HG03442 (cell line): ENCODE data around the gene TCF4.
A peak's percentile ranks its signal among the peaks of the same experiment; 100 is the strongest.

Source experiments
- ATAC-seq: cut with Tn5 transposase; IDR thresholded peaks from one replicate; pipeline ENCODE4 v1.9.1; 2021; ENCODE audit warnings: mild to moderate bottlenecking, moderate library complexity; ENCODE audit not compliant: unreplicated experiment

Gene TCF4

DNA sequence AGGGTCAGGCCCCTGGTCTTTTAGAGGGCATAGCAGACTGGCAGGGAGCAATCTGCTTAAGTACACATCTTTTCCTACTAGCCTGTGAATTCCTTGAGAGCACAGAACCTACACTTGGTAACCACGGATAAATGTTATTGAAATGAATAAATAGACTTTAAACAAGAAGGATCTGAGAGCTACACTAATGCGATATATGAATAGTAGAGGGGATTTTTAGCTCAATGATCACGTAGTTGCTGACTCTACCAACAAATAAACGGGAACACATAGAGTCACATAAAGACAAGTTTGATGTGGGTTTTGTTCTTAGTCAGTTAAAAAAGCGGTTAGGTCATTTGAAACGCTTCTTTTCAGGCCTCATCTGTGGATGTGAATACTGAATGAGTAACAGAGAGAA, 338.4 kb downstream of the TCF4 start:
- peak; percentile 52 for ATAC-seq

DNA sequence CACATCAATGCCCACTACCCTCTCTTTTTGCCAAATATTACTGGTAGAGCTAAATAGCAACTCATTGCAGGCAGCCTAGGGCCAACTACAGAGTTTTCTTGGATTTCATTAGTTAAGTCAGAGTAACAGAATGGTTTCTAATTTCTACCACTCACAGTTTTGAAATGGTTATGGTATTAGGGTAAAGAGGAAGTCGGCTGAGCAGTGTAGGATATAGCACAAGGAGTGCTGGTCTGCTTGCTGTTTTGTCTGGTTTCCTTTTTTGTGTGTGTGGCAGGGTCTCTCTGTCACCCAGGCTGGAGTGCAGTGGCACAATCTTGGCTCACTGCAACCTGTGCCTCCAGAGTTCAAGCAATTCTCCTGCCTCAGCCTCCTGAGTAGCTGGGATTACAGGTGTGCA, 339.5 kb downstream of the TCF4 start:
- peak; percentile 24 for ATAC-seq

DNA sequence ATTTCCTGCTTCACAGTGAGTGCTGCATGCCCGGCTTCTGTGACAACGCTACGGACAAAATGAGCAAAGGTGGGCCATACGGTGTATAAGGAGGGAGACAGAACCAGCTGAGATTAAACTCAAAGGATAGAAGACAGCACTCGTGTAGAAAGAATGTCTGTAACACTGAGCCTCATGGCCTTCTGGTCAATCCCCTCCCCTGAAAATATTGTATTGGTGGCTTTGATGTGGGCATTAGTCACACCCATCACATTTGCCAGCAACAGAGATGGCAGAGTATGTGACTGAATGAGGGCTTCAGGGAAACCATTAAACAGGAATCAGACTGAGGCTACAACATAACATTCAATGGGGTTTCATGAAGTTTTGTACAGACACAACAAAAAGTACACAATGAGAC, 341.0 kb downstream of the TCF4 start:
- ATAC-seq: no peak

DNA sequence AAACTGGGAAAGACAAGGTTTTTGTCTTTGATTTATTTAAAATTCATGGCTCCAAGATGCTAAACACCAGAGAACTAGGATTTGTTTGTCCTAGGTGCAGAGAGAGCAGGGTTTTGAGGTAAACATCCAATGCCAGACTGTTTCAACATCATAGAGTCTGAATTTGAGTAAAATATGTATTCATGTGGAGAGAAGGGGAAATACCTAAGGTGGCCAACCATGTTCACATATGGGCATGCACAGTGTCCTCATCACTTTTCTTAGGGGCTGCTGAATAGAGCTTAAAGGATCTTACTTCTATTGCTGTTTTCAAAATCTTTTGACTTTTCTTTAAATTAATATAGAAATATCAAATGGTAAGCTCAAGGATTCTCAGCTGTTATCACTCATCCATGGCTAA, 341.7 kb downstream of the TCF4 start:
- ATAC-seq: peak; percentile 30

DNA sequence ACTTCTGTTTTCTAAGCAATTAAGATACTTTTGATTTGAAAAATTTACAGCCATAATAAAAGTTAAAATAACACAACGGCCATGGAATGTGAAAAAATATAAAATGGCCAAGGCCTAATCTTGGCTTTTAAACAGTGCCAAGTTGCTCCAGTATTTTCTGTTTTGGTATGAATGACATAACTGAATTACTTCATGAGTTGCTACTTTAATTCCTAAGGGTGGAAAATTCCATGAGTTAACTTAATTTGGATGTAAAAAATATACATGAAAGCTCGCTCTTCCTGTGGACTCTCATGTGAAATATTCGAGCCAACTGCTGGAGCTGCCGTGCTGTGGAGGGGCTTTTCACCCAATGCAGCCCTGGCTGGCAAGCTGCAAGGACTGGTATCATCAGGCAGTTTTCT, 342.8 kb downstream of the TCF4 start:
- no peak for ATAC-seq

DNA sequence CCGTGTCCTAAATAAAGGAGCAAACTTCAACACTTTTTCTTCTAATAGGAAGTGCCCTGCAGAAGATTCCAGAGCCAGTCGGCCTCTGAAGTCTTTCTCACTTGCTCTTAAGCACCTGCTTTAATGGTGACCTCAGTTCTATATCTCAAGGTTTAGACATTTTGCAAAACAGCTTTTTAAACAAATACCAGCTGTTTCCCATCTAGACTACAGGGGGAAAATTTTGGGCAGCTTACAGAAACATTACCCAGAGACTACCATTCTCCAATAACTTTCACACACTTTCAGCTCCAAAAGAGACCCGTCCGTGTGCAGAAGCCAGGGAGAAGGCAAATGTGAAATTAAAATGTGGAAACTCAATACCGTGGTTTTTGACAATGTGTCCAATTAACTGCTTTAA, 343.4 kb downstream of the TCF4 start:
- ATAC-seq: no peak

DNA sequence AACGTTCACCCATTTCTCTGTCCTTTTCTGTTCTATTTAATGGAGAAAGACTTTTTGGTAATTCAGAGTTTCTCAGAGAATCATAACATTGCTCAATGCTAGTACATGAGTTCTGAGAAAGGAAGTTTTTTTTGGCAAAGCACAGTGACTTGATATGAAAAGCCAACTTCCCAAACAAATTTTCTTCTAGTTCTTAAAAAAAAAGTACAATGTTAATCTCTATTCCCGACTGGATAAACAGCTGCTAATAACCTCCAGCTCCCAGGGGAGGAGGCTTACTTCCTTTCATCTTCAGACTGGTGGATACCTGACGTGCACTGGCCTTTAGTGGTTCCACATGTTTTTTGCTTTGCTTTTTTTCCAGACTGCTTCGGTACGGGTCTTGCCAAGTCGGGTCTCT, 344.1 kb downstream of the TCF4 start:
- ATAC-seq: no peak

DNA sequence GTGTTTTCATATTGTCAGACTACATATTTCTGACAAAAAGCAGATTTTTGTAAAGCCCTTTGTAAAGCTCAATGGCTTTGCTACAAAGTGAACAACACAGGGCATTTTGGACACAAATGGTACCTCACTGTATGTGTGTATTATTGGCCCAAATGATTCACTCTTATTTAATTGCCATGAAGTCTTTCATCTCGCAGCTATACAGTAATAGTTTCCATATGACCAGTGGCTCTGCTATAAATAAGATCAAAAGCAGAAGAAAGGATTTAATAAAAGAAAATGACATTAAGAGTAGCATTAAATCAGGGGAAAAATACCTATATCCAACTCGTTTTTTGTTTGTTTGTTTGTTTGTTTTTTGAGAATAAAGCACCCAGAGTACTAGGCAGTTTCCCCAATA, 344.7 kb downstream of the TCF4 start:
- no peak for ATAC-seq

DNA sequence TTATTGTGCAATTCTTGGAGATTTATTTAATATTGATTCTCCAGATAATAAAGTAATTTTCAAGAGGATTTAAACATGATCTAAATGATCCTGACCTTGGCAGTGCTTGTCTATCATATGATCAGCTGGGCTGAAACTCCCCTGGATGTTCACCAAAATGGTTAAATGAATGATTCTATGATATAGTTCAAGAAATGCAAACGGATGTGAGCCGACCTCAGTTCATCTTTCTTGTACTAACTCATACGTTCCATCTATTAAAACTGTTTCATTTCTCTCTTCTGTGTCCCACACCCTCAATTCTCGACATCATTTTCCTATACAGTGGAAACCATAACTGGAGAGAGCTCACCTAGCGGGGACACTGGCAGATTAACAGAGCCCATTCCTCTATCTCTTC, 347.0 kb downstream of the TCF4 start:
- ATAC-seq: peak; percentile 48

DNA sequence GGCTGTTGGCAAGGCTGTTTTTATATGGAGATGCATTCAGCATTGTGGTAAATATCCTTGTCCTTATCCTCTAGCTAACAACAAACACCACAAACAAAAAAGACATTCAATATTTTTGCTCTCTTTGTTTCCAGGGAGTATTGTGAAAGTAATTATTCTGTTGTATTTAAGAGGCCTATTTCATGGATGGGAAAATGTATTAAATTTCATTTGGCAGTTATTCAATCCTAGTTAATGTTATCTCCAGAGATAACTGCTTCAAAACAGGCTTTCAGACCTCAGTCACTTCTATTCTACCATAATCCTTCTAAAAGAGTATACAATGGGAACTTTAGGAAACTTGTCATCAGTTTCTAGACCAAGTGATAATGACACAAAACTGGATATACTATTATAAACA, 348.3 kb downstream of the TCF4 start:
- no peak for ATAC-seq

DNA sequence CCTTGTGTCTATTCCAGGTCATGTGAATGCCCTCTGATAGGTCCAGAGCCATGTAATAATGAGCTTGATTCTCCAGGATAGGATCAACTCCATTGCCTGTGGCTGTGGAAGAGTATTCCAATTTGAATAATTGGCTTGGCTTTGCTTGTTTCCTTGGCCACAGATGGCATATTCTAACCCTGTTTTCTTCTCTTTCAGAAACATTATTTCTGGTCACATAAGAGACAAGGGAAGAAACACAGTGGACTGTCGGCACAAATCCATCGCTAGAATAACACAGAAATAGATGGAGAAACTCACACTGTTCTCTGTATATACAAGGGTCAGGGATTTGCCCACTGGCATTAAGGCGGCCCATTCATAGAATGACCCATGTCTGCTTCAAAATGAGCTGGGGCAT, 350.3 kb downstream of the TCF4 start:
- ATAC-seq: no peak

DNA sequence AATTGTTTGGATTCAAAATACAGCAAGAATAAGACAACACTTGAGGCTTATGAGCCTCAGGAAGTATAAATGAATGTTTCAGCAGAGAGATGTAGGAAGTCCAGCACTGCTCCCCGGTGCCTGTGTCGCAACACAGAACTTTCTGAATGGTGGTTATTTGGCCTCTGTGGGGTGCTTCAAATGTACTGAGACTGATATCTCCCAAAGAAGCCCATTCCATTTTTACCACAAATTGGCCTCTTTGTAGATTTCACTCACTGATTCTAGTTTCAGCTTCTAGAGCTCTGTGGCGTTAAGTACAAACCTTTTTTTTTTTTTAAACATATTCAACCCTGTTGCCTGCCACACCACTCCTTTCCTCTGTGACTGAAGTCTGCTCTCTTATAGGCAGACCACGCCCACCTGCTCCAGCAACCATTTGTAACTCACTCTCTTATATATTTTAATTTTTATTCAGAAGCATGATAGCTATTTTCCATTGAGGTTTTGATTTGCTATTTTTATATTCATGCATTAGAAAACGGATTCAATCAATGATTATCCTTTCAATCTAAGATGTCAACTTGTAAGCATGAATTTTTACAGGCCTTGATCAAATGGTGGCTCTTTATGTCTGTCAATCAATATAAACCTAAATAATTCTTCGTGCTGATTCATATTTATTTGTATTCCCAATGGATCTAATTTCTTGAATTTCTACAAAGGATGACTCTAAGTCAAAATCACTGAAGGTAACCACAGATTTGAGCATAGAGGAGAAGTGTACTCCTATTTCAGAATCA, 351.7 kb downstream of the TCF4 start:
- peak; percentile 57 for ATAC-seq

DNA sequence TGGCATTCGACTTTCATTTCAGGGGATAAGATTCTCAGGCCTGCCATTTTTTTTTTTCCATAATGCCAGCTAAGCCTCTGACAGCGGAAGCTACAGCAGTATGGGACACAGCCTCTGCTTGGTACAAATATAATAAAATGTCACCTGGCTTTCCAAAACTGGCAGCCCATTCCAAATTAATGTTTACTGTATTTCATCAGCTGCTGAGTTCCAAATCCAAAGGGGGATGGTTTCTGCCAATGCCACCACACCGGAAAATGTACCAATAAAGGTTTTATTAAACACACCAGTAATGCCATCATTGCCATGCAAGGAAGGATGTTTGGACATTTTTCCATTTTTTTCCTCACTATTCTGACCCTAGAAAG, 352.9 kb downstream of the TCF4 start:
- no peak for ATAC-seq

DNA sequence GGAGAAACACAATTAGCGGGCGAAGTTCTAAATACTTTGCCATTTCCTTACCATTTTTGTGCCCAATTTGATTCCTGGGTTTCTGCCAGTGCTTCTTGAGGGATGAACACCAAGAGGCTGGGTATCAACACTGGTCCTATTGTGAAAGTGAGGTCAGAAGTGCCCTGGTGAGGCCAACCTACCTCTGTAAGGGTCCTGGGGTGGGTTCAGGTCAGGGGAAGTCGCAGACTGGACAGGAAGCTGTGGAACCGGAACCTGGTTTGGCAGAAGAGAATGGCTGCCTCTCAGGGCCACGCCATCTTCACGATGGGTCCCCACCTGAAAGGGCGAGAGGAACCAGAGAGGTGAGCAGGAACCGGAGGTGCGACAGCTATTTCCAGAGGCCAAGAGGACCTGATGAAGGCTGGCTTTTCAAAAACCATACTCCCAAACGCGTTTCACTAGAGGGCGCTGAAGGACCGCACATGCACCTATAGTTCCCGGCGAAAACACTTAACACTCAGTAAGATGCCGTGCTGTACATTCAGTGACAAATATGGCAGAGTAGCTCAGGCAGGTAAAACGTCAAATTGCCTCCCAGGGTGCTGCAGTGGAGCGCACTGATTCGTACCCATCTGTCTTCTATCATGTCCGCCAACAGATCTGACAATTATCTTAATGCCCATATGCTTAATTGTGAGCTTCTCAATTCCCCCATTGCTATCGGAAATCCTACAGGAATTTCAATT, 353.5 kb downstream of the TCF4 start:
- ATAC-seq: peak; percentile 66

DNA sequence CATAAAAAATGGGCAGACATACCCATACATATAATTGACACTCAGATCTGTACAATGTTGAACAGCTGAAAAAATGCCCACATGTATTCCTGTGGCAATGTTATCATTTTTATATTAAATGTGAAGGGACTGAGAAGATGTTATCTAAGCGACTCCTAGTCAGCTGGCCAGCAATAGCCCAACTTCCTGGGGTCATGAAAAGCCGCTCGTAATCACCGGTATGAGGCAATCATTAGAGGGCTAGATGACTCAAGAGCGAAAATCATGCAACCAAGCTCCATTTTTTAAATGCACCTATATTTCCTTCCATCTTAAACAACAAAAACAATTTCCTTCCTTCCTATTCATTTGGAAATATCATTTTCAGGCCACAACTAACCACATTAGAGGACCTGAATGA, 354.1 kb downstream of the TCF4 start:
- no peak for ATAC-seq

DNA sequence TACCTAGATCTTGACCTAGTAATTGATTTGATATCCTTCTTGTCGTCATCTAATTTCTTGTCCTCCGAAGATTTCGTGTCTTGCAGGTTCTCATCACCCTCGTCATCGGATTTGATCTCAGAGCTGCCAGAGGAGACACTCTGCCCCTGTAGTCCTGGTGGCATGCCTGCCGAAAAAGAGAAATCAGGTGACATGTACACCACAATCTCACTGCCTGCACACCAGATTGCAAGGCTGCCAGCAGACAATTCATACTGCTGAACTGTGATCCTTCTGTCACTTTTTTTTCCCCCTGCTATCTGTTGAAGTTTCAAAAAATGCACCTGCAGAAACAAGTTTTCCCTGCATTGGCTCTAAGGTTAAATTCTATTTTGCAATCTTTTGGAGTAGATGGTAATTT, 355.5 kb downstream of the TCF4 start:
- no peak for ATAC-seq

DNA sequence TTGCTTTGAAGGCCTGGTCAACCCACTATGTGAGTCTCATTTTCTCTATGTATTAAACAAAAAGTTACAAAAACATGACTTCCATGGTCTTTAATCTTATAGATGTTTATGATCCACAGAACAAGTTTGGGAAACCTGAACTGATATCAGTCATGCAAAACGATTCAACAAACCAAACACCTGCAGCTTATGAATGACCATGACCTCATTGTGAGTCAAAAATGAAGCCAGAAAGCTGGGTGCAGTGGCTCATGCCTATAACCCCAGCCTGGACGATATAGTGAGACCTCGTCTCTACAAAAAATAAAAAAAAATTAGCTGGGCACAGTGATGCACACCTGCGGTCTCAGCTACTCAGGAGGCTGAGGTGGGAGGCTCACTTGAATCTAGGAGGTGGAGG, 358.3 kb downstream of the TCF4 start:
- no peak for ATAC-seq

DNA sequence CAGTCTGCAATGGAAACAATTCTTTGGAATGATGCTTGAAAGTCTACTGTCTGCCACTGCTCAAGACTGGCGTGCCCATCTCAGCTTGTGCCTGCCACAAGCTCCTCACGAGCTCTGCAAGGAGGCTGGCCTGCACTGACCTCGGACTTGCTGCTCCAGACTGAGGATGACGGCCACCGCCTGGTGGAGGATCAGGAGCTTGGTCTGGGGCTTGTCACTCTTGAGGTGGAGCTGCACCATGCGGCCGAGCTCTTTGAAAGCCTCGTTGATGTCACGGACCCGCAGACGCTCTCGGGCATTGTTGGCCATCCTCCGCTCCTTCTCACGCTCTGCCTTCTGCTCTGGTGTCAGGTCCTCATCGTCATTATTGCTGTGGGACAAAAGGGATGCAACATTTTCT, 359.3 kb downstream of the TCF4 start:
- no peak for ATAC-seq

DNA sequence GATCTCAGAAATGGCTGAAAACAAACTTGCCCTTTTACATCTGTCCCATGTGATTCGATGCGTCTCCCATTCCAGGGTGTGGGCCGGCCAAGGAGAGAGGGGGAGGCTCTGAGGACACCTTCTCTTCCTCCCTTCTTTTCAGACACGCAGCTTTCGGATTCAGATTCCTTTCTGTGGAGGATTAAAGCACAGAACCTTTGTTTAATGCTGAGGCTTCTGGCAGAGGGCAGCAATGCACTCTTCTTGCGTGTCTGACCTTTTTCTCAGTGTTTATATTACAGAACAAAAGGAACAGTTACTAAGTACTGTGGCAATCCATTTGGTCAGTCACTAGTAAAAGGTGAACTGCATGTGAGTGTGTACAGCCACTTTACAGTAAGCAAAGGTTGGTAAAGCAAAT, 359.8 kb downstream of the TCF4 start:
- no peak for ATAC-seq

DNA sequence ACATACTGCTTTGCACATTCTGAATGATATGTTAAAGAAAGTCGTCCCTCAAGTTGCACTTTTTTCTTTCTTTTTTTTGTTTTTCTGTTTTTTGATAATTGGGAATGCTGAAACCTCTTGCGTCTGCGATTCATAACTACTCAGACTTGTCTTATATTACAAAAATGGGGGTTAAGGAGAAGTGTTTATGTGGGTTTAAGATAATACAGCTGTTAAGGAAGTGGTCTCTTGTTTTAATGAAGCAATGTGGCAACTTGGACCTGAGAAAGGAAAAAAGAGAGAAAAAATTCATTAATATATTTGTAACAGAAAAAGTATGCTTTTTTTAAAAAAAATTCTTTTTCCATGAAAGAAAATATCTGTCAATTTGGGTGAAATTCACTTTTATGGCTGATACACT, 360.2 kb downstream of the TCF4 start:
- ATAC-seq: no peak

DNA sequence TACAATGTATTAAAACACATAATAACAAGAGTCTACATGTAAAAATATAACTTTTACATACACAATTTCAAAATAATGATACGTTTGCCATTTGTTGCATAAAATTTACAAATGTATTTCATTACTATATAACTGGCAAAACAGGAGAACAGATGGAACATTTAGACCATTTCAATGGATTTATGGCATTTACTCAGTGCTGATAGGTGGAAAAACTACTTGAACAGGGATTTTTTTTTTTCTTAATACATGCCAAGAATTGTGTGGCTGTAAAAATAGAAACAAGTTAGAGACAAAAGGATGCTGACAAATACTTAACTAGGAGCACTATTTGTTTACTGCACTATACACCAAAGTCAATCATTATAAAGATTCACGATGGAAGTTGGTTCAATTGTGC, 361.9 kb downstream of the TCF4 start:
- ATAC-seq: no peak

DNA sequence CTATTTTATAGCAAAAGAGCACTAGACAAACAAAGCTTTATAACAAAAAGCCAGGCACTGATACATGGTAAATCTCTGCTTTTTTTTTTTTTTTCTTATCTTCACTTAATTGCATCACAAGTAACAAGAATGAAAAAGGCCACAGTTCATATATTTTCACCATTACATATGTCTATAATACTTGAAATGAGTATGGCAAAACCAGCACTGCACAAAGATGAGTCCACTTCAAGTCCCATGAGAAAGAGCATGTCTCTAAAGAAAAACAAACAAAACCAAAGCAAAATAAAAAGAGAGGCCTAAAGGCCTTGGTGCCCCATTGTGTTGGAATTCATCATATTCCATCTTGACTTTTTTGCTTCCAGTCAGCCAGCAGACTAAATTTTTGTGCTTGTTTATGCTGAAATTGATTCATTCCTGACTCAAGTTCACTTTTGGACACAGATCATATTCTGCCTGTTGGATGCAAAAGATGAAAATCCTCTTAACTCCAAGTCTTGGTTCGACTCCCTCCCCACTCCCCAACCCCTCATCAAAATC, 363.8 kb downstream of the TCF4 start:
- ATAC-seq: no peak
